ENCODE measurements around the gene GFRA1.

The GFRA1 gene

DNA sequence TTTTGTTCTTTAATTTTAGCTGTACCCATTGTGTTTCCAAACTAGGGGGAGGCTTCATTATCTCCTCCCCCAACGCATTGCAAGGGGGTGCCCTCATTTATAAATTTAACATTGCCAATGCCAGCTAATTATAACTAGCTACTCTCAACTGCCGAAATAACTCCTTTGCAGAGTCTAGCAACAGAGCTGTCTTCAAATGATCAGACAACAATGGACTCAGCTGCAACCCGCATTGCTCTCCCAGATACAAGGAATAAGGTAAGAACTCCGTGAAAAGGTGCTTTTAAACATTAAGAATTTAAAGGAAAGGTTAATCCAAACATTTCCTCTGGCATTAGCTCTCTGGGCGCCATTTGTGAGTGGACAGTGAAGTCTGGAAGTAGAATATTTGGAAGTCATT lies 116.2 kb downstream of the GFRA1 start:
- DNase-seq: no peak

DNA sequence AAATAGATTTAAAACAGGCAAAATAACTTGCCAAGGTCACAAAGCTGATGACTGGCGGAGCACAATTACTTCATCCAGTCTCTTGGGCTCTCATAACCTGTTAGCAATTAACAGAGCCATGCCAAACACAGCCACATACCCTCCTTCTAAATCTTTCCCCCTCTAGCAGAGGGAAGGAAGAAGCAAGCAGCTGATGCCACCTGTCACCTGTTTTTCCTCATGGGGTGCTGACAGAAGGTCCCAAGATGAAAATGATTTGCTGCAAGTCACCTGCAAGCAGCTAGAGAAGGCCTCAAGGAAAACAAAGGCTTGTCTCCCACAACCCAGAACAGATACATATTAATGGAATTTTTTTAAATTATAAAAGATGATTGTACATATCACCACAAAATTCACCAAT lies 117.8 kb downstream of the GFRA1 start:
- DNase-seq: no peak

DNA sequence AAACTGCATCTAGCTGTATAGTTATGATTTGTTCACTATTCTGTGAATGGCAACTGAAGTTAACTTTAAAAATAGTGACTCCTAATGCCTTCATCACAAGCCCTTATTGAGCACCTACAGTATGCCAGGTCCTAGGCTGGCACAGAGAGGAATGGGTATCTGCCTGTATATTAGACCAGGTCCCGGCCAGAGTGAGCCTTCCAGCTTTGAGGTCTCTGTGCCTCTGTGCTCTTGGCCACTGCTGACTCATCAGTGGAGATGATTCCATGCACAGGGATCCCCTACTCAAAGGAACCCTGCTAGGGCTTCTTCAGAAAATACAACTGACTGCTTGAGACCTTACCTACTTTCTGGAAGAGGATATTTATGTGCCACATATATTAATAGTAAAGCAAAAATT lies 118.4 kb downstream of the GFRA1 start:
- DNase-seq: no peak

DNA sequence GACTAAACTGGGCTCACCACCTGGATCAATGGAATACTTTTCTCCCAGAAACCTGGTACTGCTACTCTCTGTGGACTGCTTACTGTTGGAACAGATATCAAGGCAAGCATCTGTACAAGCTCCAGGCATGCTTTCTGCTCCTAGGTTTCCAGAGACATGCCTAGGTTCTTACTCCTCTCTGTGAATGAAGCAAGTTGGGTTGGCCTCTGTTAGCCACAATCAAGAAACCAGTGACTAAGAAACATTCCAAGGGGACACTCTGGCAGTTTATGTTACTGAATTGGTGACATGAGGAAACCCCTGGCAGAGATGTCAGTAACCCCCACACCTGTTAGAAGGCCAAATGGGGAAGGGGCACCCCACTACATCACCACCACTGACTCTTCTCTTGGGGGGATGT lies 121.9 kb downstream of the GFRA1 start:
- DNase-seq: no peak

DNA sequence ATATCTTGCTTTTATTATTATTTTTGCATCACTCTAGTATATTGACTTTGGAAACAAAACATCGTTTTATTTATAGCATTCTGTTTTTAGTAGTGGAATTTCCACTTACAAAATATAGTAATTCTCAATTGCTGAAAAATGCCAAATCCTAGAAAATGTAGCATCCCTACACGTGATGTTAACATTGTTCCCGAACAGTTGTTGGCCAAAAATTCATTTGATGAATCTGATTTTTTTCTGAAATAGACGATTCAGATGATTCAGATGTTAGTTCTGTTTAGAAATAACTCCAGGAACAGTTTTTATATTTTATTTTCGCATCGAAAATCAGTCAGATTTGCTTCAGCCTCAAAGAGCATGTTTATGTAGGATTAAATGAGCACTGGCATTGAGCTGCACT lies 122.4 kb downstream of the GFRA1 start:
- DNase-seq: no peak

DNA sequence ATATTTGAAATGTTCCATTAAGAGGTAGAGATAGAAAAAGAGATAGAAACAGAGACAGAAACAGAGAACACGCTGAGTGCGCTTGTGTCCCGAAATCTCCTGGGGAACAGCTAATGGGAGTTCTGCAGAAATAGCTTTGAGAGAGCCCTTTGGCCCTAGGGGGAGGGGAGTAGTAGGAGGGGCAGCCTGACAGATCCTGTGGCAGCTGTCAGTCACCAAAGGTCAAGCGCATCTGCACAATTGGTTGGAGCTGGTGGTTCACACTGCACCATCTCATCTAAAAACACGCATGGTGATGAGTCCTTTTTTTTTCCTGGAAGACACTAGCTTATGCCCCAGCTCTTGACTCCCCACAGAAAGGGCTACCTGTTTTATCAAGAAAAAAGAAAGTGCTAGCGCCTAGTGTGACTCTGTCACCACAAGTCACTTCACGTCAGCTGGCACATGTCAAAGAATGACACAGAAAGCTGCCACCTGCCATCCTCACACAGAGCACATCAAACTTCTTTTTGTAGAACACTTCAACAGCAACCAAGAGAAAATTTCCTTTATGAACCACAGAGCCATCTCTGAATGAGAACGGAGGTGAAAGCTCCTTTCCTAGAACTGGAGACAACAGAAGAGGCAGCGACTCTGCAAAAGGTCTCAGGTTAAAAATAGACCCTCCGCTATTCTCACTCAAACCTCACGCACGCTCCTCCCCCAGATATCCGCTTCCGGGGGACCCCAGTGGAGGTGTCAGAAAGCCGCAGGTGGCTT lies 125.7 kb downstream of the GFRA1 start:
- DNase-seq: no peak

DNA sequence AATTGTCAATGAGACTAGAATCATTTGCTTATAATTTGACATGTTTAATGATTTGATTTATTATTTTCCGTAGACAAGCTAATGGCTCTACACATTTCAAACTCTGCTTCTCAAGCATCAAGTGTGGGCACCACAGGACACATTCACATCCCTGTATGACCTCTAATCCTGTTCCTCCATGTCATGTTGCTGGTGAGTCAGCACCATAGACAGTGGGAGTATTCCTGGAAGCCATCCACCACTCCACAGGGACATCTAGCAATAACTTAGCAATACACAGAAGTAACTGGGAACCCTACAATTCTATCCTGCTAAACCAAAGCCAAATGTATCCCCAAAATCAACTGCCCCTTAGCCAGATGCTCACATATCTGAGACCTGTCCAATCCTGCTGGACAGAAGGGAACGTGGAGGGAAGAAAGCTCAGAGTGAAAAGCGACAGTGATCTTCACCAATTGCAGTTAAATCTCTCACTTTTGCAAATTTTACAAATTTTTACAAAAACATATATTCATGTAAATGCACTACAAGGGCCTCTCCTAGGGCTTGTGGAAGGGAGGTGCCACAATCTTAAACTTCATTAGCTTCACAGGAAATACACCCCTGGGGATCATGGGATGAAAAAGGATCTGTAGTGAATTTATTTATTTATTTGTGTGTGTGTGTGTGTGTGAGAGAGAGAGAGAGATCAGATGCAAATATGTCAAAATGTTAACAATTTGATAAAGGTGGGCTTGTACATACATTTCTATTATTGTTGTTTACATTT lies 126.5 kb downstream of the GFRA1 start:
- no peak for DNase-seq

DNA sequence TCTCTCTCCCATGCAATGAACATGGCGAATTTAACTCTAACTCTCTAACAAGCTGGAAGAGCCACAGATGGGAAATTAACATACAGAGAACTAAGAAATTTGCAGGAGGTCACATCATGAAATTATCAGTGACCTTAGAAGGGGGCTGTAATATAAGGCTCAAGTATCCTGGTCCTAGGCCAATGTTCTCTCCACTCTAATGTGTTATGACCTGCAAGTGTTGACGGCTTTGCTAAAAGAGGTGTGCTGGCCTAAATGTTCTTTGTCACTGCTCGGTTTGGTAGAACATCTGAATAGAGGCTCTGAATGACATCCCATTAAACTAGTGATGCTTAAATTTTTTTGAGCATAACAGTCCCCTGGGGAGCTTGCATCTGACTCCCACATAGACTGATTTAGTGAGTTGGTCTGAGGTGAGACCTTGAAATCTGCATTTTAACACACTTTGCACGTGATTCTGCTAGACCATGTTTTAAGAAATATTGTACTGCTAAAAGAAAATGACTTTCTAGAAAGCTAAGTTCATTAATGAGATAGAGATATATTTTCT lies 129.3 kb downstream of the GFRA1 start:
- no peak for DNase-seq

DNA sequence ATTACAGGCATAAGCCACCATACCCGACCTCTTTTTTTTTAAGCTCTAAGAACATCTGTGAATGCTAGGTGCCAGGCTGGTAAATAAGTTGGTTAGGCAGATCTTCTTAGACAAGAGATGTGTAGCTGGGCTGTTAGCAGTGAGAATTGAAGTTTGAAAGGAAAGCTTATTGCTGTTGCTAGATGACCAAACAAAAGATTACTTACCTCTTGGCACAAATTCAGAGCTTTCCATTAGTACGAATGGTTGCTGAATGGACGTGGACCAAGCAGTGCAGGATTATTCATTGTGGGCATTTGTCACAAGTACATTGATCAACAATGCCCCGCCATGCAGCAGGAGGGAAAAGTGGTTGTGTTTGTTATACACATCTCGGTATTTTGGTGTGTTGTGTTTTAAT lies 131.2 kb downstream of the GFRA1 start:
- DNase-seq: no peak

DNA sequence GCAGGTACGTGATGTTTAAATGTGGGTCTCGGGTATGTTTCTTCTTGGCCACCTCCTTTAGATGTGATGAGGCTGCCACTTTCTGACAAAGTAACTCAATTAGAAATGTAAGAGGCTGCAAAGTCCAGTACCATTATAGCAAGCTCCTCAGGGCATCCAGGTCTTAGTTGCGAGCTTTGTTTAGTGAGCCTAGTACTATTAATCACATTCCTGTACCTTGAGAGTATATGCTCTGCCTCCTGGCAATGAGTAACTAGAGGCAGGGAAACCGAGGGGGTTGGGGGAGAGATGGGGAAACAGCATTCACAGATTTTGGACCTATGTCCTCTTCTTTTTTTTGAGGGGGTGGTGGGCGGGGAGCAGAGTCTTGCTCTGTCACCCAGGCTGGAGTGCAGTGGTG lies 131.8 kb downstream of the GFRA1 start:
- DNase-seq: no peak

DNA sequence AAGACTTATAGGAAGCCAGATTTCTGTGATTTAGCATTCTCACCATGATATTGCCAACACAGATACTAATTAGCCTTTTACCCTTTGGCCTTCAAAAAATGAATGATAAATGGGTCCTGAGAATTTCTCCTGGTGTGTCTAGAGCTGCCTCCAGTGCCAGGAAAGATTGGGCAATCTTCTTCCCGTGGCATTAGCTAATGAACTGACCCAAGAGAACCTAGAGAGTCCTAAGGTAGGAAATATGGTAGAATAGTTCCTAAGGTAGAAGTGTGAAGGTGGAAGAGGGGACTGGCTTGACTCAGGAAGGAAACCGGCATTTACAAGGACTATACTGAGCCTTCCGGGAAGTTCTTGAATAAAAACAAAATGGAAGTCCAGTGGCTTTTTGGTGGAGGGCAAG lies 133.1 kb downstream of the GFRA1 start:
- no peak for DNase-seq

DNA sequence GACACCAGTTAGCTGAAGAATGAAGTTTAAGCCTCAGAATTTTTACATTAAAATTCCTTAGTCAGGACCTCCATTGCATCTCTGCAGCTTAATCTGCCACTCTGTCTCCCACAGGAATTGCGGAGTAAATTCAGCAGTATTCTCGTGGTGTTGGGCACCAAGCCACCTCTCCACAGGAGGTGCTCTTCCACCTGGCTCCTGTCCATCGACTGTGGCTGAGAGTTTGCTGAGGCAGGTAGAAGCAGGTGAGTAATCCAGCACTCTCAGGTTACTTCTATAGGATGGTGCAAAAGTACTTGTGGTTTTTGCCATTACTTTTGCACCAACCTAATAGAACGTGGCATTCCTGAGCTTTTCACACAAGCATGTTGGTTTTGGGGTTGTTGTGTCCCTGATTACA lies 134.1 kb downstream of the GFRA1 start:
- no peak for DNase-seq

DNA sequence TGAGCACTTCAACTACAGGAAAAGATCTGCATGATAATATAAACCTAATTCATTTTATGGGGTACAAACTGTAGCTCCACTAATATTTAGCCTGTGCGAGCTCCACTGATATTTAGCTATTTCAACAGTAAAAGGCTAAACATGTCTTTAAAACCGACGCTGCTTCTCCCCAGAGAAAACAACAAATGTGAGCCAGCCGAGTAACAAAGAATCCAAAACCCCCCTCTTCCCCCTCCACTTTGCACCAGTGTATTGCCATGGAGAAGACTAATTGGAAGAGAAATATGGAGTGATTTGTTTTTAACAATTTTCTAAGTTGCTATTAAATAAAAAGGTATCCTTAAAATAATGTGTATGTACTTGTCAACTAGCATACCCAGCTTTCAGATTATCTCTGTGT lies 136.7 kb downstream of the GFRA1 start:
- DNase-seq: no peak

DNA sequence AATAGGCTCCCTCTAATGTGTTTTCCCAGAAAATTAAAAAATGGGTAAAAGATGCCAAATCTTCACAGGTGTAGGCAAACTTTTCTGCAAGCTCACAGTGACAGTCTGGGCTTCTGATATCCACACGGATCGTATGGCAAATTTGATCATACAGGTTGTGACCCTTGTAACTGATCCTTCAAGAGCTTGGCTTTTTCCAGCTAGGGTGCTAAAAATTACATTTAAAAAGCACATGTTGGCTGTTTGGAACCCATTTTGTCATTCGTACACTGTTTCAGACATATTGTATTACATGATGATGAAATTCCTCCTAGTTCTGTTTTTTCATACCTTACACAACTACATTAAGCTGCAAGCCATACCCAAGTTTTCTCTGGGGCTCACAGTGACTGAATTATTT lies 138.7 kb downstream of the GFRA1 start:
- DNase-seq: no peak

DNA sequence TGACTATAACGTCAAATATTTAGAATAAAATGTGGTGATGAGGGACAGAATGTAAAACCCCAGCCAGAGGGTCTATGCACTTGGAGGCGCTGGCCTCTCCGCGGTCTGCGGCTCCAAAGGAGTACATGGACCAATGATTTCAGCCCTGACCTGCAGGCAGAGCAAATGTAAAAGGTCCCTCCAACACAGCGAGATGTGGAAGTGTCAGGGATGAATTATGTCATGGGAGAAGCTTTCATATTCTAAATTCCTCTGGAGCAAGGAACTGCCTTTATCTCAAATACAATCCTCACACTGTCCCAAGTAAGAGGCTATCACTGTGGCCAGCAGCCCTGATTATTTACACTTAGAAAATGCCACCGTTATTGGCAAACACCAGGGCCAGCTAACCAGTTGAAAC lies 139.4 kb downstream of the GFRA1 start:
- no peak for DNase-seq

DNA sequence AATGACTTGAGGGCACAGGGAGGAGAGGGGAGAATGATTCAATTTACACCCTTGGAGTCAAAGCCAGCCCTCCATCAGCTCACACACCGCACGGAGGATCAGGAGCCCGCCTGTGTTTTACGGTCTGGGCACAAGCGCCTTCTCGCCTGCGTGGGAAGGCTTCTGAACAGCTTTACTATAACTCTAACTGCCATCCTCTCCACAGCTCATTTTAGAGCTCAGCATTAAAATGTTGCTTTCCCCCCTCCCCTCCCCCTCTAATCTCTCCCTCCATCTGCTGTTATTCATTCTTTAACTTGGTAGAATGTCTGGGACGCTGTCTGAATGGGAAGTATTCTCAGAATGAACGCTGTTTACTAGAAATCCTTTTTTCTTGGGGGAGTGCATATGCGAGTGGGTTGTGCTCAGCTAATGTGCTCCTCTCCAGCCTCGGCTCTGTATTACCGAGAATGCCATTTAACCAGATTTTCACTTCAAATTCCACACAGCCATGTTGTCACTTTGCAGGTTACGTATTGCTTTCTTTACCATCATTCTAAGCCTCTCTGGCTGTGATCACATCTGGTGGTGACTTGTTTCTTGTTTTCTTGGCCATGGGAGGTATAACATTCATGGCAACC lies 140.1 kb downstream of the GFRA1 start:
- no peak for DNase-seq

DNA sequence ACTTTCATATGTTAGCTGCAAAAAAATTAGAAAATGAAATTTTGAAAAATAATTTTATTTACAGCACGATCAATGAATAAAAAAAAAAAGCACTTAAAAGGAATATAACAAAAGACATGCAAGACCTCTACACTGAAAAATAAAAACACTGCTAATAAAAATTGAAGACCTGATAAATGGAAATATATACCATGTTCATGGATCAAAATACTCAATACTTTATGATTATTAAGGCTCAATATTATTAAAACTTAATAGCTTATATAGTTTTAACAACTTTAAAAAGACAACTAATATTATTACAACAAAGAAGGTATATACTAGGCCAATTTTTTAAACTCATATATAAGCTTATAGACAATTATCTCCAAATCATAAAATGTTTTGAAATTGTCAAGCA lies 143.0 kb downstream of the GFRA1 start:
- DNase-seq: no peak

DNA sequence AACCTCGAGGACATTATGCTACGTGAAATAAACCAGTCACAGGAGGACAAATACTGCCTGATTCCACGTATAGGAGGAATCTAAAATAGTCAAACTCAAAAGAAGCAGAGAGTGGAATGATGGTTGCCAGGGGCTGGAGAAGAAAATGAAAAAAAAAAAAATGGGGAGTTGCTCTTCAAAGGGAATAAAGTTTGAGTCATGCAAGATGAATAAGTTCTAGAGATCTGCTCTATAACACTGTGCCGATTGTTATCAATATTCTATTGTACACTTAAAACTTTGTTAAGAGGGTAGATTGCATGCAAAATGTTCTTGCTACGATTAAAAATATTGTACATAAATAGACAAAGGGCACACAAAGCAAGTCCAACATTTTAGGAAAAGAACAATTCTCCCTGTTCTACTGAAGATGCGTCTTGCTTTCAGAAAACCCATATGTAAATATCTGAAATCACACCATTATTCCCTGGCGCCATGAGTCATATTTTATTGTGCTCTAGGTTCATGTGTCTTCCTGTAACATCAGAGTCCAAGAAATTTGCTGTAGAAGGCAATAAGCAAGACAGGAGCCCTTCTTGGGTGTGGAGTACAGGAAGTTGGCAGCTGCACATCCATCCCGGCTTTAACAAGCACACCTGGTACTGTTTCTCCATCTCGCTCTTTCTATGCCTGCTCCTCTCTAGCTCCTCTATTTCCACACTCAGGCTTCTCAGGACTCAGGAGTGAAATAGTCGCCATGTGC lies 145.9 kb downstream of the GFRA1 start:
- no peak for DNase-seq

DNA sequence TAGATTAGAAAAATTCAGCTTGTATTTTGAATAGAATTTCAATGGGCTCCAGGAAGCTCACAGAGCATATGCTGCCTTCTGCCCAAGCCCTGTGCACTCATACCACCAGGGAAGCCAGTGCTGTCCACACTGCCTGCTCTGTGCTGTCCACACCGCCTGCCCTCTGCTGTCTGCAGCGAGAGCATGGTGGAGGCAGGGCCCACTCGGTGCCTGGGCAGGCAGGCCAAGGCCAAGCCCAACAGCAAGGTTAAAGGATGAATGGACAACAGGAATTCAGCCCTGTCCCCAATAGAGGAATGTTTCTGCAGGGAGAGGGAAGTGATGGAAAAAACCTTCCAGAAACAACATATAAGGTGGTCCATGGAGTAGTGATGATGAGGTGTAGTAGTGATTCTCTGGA lies 146.8 kb downstream of the GFRA1 start:
- DNase-seq: no peak

DNA sequence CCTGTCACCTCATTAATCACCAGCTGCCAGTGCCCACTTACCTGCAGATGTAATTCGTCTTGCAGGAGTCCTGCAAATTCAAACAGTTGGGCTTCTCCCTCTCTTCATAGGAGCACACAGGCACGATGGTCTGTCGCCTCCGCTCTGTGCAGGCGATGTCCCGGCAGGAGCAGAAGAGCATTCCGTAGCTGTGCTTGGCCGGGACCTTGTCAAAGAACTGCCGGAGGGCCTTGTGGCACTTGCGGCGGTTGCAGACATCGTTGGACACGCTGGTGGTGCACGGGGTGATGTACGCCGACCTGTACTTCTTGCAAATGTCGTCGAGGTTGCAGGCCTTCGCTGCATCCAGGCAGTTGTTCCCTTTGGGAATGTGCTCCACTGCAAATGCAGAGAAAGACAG lies 147.8 kb downstream of the GFRA1 start:
- no peak for DNase-seq

DNA sequence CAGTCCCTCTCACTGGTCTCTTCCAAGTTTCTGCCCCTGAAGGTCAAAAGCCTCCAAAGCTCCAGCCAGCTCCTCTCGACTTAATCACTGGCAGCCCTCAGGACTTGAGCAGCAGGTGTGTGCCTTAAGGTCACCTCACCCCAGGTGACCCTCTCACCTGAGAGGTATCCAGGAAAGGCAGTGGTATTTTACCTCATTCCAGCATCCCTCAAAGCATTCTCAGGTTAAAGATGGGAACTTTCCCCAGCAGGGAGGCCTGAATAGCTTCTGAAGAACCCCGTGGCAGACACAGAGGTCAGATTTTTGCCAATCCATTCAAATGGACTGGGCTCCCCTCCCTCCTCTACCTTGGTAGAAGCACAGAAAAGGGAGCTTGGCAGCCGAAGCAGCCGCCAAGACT lies 148.2 kb downstream of the GFRA1 start:
- DNase-seq: no peak

DNA sequence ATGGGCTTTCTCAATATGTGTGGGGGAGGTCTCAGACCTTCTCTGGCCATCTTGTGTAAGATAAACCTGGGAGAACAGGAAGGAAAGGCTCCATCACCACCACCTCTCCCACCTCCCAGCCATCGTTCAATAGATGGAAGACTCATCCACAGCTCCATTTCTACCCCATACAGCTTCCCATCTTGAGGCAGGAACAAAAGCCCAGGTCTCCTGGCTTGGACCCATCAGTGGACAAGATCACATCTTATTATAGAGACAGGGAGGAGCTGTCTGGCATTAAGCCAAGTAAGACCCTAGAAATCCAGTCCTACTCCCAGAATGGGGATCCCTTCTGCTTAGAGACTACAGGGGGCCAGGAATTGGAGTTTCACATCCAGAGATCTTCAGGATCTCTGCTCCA lies 150.3 kb downstream of the GFRA1 start:
- DNase-seq: no peak

Data from stimulated activated CD4-positive, alpha-beta T cell treated with anti-CD3 and anti-CD28 coated beads, Interleukin-12 subunit alpha, Interleukin-12 subunit beta, amount 100 ng/mL, for 4 hours (primary cell).